Kidney capillary endothelial cell (primary cell): ENCODE measurements around the gene METTL16.

Source experiments
- DNase-seq: peaks from one replicate; pipeline ENCODE4 v3.0.0-alpha.2; 2018; ENCODE audit warnings: low spot score

METTL16 gene

DNA sequence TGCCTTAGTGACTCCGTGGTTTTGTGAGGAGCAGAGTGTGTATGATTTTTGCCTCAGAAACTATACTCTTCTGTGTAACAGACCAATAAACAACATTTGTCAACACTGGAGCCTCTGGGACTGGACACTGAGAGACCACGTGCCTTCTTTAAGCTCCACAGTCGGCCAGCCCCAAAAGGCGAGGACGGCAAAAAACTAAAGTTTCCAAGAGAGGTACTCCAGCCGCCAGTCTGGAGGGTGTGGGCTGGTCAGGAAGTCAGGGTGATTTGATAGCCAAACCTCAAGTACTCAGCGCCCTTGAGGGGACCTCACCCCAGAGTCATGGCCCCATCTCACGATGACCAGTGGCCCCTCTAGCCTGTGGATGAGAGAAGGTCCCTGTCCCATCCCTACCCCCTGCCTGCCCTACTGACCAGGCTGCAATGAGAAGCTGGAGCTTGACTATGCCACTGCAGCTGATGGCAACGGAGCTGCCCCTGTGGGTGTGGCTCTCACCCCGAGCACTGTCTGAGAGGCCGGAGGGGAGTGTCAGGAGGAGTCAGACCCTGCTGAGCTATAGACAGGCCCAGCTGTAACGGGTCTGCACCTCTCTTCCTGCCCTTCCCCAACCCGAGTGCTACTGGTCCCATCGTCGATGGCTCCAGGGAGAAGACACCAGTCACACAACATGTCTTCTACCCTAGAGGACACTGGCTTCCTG, 130.6 kb downstream of the METTL16 start:
- no peak for DNase-seq

DNA sequence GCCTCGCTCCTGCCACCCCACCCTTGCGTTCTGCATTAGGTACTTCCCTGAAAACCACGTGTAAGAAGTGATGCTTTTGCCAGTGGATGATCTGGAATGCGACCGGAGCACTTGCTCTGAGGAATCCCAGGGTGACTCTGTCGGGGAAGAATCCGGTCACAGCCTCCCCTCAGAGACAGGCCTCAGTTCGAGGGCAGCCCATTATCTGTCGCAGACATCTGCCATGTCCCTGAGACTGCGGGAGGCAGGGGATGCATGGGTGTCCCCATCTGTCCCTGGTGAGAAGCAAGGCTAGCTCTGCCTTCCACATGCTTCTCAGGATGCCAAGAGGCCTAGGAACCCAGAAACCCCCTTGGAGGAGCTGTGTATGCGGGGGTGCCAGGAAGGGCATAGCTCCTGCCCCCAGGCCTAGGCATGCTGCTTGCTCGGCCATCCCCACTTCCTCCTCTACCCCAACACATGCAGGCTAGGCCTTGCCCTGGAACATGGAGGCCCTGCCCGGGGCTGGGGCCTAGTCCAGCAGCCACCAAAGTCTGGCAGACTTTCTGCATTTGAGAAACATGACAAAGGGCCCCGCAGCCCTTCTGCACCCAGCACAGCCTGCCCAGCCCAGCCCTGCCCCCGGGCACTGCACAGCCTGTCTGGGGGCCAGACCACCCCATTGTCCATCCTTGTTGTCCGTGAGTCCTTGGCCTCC, 131.3 kb downstream of the METTL16 start:
- no peak for DNase-seq

DNA sequence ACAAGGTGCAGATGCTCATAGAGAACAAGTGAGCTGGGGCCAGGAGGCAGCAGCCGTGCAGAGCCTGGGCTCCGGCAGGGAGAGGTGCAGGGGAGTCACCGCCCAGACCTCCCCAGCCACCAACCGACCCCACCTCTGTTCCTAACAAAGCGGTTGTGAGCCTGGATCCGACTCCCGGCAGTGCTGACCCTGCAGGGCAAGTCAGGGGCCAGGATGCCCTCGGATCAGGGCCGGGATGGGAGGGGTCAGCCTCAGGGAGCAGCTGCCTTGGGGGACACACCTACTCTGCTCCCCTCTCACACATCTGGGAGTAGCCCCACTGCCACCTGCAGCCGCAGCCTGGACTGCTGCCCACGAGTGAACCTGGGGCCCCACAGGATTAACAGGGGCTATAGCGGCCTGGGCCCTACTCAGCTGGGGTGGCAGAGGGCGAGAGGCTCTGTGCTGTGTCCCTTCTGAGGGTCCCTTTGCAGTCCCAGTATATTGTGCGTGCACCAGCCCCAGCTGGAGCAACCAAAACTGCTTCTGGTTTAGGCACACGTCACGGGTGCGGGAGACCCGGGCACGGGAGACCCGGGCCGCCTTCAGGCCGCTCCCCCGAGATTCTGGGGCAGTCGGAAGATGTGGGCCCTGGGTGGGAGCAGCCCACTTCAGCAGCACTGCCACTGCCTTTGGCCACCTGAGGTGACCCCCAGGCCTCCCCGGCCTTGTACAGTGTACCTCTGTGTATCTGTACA, 132.0 kb downstream of the METTL16 start:
- DNase-seq: no peak

DNA sequence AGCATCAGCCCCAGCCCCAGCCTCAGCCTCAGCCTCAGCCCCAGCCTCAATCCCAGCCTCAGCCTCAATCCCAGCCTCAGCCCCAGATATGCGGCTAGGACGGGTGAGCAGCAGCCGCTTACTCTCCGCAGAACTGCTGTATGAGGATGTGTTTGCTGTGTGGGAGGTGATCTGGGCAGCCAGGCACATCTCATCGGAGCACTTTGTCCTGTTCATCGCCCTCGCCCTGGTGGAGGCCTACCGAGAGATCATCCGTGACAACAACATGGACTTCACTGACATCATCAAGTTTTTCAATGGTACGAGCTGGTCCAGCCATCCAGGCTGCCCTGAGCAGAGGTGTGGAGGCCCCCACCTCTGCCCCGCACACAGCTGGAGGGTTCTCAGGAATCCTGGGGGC, 132.8 kb downstream of the METTL16 start:
- no peak for DNase-seq

DNA sequence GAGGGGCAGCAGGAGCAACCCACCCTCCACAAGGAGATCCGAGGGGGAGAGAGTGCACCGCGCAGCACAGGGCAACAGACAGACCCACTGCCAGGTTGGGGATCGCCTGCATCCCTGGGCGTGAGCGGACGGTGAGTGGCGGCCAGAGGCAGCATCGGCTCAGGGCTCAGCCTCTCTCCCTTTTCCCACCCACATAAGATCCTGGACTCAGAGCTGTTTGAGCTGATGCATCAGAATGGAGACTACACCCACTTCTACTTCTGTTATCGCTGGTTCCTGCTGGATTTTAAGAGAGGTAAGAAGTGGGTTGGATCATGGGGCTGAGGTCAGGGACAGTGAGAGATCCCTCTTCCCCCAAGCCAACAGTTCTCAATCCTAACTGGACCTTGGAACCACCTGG, 134.0 kb downstream of the METTL16 start:
- no peak for DNase-seq

DNA sequence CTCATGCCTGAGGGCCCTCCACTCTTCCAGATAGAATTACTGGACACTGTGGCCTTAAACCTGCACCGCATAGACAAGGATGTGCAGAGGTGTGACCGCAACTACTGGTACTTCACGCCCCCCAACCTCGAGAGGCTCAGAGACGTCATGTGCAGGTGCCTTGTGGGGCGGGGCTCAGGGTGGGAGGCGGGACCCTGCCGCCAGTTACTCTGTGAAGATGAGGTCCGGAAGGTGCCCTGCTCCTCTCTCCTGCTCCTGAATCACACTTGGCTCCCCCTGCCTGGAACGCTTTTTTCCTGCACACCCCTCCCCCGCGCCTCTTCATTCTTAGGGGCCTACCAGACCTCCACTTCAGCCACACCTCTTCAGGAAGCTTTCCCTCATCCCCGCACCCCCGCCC, 135.6 kb downstream of the METTL16 start:
- DNase-seq: no peak

DNA sequence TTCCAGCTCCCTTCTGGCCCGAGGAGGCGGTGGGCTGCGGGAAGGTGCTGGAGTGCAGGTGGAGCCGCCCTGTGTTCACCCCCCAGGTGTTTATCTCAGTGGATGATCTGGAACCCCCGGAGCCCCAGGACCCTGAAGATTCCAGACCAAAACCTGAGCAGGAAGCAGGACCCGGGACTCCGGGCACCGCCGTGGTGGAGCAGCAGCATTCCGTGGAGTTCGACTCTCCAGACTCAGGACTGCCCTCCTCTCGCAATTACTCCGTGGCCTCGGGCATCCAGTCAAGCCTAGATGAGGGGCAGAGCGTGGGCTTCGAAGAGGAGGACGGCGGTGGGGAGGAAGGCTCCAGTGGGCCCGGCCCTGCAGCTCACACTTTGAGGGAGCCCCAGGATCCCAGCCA, 136.3 kb downstream of the METTL16 start:
- DNase-seq: no peak

DNA sequence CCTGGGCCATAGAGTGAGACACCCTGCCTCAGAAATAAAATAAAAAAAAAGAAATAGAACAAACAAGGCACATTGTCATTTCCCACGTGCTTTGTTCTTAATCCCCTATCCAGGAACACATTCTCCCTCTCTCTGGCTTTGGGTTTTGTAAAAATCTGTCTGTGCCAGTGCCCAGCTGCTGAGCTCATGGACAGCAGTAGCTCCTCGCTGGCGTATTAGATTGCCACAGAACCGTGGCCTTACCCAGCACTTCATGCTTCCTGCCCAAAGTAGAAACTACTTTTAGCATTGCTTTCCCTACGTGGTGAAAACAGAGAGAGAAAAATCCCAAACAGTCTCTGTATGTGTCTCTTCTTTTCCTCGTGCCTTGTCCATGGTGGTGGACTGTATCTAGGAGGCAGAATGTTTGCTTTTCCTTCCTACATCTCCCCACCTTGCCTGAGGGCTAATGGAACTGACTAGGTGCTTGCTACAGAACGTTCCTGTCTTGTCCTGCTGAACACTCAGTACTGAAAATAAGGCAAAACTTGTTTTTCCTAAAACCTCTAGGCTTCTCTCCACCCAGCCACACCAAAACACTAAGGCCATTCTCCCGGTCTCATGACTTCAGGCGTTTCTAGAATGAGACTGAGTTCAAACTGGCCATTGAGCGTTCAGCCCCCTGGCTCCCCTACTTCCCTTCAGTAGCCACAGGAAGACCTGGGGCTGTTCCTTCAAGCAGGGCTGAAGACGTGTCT, 137.0 kb downstream of the METTL16 start:
- DNase-seq: no peak

DNA sequence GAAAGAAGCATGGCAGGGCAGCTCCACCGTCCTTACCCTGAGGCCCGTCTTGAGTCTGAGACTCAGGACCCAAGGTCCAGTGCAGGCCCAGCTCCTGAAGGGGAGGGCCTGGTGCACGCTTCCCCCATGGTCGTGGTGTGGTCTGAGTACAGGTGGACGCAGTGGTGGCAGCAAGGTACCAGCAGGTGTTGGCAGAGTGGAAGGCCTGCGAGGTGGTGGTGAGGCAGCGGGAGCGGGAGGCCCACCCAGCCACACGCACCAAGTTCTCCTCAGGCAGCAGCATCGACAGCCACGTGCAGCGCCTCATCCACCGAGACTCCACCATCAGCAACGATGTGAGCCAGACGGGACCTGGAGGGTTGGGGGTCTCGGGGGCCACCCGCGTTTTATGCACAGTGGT, 138.5 kb downstream of the METTL16 start:
- no peak for DNase-seq

DNA sequence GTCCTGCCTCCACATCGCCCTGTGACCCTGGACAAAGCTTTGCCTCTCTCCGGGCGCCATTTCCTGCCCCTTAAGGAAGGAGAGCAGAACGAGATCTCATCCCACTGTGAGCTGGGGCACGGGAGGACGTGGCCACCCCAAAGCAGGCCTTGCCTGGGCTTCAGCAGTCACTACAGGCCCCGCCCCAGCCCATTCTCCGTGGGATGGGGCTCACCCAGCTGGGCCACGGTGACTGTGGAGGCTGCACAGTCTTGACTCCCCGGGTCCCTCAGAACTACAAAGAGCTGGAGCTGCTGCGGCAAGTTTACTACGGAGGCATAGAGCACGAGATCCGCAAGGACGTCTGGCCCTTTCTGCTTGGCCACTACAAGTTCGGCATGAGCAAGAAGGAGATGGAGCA, 139.0 kb downstream of the METTL16 start:
- DNase-seq: no peak

DNA sequence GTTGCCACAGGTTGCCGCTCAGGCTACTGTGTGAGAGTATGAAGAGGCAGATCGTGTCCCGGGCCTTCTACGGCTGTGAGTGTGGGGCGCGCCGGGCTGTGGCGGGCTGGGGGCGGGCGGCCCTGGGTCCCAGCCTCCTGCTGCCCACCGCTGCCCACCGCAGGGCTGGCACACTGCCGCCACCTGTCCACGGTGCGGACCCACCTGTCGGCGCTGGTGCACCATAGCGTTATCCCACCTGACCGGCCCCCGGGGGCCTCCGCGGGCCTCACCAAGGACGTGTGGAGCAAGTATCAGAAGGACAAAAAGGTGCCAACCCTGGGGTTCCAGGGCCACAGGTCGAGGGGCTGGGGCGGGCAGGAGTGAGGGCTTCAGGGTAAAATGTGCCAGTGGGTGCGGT, 139.5 kb downstream of the METTL16 start:
- DNase-seq: no peak

DNA sequence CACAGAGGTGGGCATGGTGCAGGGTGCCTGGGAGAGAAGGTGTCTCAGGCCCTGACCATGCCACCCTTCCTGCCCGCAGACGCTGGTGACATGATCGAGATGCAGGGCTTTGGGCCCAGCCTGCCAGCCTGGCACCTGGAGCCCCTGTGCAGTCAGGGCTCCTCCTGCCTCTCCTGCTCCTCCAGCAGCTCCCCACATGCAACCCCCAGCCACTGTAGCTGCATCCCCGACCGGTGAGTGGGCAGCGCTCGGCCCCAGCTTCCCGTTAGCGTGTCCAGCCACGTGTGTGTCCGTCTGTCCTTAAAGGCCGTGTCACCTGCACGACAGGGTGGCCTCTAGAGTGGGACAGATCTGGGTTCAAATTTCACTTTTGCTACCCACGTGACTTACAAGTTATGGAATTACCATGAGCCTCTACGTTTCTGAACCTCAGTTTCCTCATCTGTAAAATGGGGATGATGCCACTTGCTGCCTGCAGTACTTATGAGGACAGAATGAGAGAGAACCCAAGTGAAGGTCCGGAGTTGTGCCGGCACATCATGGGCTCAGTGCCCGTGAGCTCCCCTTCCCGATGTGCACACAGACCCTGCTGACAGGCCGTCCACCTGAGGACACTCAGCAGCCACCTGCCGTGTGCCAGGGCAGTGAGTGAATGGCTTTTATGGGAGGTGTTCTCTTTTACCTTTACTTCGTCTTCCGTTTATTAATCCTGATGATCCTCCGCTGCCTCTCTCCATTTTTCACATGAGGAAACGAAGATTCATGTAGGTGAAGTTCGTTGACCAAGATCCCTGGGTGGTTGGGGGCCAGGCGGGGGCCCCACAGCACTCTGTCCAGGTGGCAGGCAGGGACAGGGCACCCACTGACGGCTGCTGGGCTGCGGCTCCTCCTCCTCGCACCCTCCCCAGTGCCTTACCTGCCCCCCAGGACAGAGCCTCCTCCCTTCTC, 140.2 kb downstream of the METTL16 start:
- DNase-seq: no peak

DNA sequence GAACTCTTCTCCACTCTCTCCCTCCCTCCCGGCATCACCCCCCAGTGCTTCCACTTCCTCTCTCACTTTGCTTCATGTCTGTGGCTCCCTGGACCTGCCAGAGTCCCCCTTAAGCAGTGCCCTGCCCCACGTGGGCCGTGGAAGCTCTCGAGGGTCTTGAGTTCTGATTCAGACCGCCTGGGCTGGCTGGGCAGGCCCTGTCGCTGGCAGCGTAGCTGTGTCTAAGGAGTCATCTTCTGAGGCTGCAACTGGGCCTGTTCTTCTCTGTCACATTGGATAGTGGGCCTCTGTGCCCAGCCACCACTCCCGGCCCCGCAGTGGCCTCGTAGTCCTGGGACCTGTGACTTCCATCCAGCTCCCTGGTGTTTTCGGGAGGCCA, 141.5 kb downstream of the METTL16 start:
- no peak for DNase-seq

DNA sequence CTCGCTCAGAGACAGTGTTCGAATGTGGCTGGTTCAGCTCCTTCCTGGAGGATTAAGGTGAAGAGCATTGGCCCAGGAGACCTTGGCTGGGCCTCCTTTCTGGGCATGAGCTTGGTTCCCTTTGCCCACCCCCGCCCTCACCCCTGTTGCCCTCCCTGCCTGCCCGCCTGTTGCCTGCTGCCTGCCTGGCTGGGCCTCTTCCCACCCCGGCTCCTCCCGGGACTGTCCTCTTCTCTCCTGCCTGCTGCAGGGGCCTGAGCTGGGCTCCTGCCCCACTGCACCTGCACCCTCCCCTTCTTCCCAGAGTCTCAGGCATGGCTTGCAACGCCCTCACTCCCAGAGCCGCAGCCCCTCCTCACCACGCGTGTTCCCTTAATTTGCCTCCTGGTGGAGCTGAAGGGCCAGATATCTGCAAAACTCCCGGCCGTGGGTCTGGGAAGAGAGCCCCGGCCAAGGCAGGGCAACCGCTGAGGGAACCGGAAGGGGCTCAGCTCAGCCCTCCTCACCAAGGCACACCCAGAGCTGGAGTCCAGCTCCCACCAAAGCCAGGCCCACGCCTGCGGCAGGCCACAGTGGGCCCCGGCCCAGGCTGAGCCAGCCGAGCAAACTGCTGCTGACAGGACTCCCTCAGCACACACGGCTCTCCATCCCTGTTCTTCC, 142.0 kb downstream of the METTL16 start:
- no peak for DNase-seq

DNA sequence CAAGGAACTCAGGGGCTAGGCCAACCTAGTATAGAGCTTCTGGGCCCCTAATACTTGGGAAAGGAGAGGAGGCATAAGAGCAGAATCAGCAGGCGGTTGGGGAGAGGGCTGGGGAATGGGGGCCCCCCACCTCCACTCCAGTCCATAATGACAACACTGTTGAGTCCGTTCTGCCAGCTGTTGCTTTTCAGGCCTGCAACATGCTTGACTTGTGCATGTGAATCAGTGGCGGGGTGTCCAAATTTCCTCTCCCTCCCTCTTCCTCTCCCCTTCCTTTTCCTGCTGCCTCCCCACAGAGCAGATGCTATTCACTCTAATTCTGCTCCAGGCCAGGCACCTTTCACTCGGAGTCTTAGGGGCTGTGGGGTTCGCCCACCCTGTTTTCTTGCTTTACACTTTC, 142.6 kb downstream of the METTL16 start:
- DNase-seq: no peak

DNA sequence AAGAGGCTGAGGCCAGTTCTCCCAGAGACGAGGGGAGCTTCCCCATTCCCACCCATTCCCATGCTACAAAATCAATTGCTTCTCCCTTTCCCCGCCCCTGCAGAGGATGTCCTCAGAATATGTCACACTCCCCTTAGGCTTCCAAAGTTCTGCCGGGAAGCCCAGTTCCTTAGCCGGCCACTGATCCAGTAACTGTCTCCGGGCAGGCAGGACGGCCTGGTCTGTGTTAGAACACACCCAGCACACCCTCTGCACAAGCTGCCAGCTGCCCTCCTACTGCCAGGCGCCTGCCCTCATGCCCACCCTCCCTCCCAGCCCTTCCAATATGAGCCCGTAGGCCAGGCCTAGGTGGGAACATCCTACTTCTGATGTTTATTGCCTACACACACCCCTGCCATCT, 143.3 kb downstream of the METTL16 start:
- no peak for DNase-seq

DNA sequence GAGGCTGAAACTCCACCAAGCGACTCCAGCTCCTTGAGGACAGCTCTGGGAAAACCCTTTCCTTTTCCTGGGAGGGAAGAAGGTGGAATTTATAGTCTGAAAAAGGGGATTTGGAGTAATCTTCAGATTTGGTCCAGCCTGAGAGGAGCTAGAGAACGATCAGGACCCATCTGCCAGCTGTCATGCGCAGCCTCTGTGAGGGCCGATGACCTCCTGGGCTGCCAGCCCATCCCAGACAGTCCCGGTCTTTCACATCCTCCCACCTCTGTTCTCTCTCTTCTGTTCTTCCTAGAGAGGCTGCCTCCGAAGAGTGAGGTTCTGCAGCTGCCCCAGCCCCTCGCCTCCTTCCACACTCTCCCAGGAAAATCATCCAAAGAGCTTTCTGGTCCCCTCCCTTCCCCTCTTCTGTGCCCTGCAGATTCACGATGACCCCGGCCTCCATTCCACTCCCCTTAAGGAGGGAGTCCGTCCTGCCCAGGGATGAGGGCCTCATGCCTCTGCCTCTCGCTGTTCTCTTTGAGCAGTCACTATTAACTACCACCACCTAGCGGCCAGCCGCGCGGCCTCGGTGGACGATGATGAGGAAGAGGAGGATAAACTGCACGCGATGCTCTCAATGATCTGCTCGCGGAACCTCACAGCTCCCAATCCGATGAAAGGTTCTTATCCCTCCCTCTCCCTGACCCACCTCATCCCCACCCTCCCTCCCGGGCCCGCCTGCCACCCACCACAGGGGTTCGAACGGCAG, 144.8 kb downstream of the METTL16 start:
- no peak for DNase-seq
